Measurements from ENCODE around the gene LYAR.

LYAR gene

DNA sequence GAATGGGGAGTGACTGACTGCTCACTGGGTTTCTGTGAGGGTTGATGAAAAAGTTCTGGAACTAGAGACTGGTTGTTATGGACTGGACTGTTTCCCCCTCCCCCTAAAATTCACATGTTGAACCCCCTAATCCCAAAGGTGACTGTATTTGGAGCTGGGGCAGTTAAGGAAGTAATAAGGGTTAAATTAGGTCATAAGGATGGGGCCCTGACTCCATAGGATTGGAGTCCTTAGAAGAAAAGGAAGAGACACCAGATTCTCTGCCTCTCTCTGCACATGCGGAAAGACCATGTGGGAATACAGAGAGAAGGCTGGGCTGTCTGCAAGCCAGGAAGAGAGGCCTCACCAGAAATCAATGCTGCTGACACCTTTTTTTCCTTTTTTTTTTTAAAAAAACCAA is 38.3 kb upstream of the LYAR start:
- Histone ChIP-seq H3F3A (ENCODE audit: insufficient read depth, low read length) (no peaks in the 10 kb centered on the region), H3K9ac (ENCODE audit: low read length) (no peak overlapping the region), H4K20me1 (ENCODE audit: insufficient read depth, low read length) (no peaks in the 10 kb centered on the region), H3K27me3 (ENCODE audit: insufficient read depth, low read length) (no peaks in the 10 kb centered on the region), H3K4me3 (ENCODE audit: low read depth, low read length, poor library complexity, severe bottlenecking) (no peak overlapping the region), H3K9me2 (ENCODE audit: low read depth, low read length) (no peaks in the 10 kb centered on the region), H3K27ac (ENCODE audit: low read depth, low read length, poor library complexity, severe bottlenecking) (no peak overlapping the region), H3K9me3 (ENCODE audit: low read length) (no peaks in the 10 kb centered on the region), H3K4me1 (ENCODE audit: insufficient read depth, low read length, severe bottlenecking) (peaks cover 2% of the 10 kb centered on the region), H3K79me2 (ENCODE audit: insufficient read depth, low read length) (no peaks in the 10 kb centered on the region), H2AFZ (ENCODE audit: low read length) (no peak overlapping the region), H3K36me3 (ENCODE audit: insufficient read depth, low read length) (no peaks in the 10 kb centered on the region), H3K4me2 (ENCODE audit: low read length) (no peak overlapping the region)
- TF ChIP-seq, protein P1, sequence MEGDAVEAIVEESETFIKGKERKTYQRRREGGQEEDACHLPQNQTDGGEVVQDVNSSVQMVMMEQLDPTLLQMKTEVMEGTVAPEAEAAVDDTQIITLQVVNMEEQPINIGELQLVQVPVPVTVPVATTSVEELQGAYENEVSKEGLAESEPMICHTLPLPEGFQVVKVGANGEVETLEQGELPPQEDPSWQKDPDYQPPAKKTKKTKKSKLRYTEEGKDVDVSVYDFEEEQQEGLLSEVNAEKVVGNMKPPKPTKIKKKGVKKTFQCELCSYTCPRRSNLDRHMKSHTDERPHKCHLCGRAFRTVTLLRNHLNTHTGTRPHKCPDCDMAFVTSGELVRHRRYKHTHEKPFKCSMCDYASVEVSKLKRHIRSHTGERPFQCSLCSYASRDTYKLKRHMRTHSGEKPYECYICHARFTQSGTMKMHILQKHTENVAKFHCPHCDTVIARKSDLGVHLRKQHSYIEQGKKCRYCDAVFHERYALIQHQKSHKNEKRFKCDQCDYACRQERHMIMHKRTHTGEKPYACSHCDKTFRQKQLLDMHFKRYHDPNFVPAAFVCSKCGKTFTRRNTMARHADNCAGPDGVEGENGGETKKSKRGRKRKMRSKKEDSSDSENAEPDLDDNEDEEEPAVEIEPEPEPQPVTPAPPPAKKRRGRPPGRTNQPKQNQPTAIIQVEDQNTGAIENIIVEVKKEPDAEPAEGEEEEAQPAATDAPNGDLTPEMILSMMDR (IDR thresholded peaks at IDR 0.05; ENCODE audit: low read length) = no peak
- TF ChIP-seq EZH2 (IDR thresholded peaks at IDR 0.05; ENCODE audit: borderline replicate concordance, low read length) = no peak

- Histone ChIP-seq H2AFZ (ENCODE audit: low read length) (no peak overlapping the region), H3K27ac (ENCODE audit: low read depth, low read length, poor library complexity, severe bottlenecking) (no peak overlapping the region), H3K9ac (ENCODE audit: low read length) (no peak overlapping the region), H4K20me1 (ENCODE audit: insufficient read depth, low read length) (no peaks in the 10 kb centered on the region), H3K9me2 (ENCODE audit: low read depth, low read length) (no peaks in the 10 kb centered on the region), H3K27me3 (ENCODE audit: insufficient read depth, low read length) (no peaks in the 10 kb centered on the region), H3K4me1 (ENCODE audit: insufficient read depth, low read length, severe bottlenecking) (no peaks in the 10 kb centered on the region), H3F3A (ENCODE audit: insufficient read depth, low read length) (no peaks in the 10 kb centered on the region), H3K4me2 (ENCODE audit: low read length) (no peak overlapping the region), H3K79me2 (ENCODE audit: insufficient read depth, low read length) (no peaks in the 10 kb centered on the region), H3K4me3 (ENCODE audit: low read depth, low read length, poor library complexity, severe bottlenecking) (no peak overlapping the region), H3K36me3 (ENCODE audit: insufficient read depth, low read length) (no peaks in the 10 kb centered on the region), H3K9me3 (ENCODE audit: low read length) (no peaks in the 10 kb centered on the region)
- no peak for TF ChIP-seq EZH2 (IDR thresholded peaks at IDR 0.05; ENCODE audit: borderline replicate concordance, low read length)
- TF ChIP-seq, protein P1 (IDR thresholded peaks at IDR 0.05; ENCODE audit: low read length) = peak; percentile 23
These were observed 37.7 kb upstream of the LYAR start for GRCh38 chr4:4327652-4328121.

GRCh38 chr4:4326166-4326565 is 36.2 kb upstream of the LYAR start:
- Histone ChIP-seq H3K9me2 (ENCODE audit: low read depth, low read length) (no peaks in the 10 kb centered on the region), H3K27me3 (ENCODE audit: insufficient read depth, low read length) (no peaks in the 10 kb centered on the region), H3K36me3 (ENCODE audit: insufficient read depth, low read length) (0 out of 2 replicates have a peak, but pooled peaks cover 2% of the 10 kb centered on the region), H3K9me3 (ENCODE audit: low read length) (no peaks in the 10 kb centered on the region), H3K9ac (ENCODE audit: low read length) (no peak overlapping the region), H3F3A (ENCODE audit: insufficient read depth, low read length) (no peaks in the 10 kb centered on the region), H3K4me1 (ENCODE audit: insufficient read depth, low read length, severe bottlenecking) (no peaks in the 10 kb centered on the region), H3K4me3 (ENCODE audit: low read depth, low read length, poor library complexity, severe bottlenecking) (no peak overlapping the region), H2AFZ (ENCODE audit: low read length) (no peak overlapping the region), H3K27ac (ENCODE audit: low read depth, low read length, poor library complexity, severe bottlenecking) (no peak overlapping the region), H3K79me2 (ENCODE audit: insufficient read depth, low read length) (no peaks in the 10 kb centered on the region), H3K4me2 (ENCODE audit: low read length) (no peak overlapping the region), H4K20me1 (ENCODE audit: insufficient read depth, low read length) (no peaks in the 10 kb centered on the region)
- TF ChIP-seq EZH2 (IDR thresholded peaks at IDR 0.05; ENCODE audit: borderline replicate concordance, low read length) = no peak

DNA sequence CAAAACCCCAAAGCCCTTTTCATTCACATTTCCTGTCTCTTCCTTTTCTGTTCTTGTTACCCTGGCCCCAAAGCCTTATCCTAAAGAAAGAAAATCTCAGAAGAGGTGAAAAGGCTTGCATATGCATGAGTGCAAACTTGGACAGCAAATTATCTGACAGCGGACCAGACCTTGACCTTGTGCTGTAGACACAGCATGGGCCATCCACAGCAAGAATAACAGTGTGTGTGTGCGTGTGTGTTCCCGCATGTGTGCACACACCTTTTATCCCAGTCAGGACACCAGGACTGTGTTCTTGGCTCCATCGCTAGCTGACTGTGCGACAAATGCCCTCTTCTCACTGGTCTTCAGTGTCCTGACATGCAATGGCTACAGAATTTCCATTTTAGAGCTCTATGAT is 35.4 kb upstream of the LYAR start:
- H3K9me3 ChIP-seq (ENCODE audit: low read length) = no peaks in the 10 kb centered on the region
- H3K27me3 ChIP-seq (ENCODE audit: insufficient read depth, low read length) = no peaks in the 10 kb centered on the region
- H4K20me1 ChIP-seq (ENCODE audit: insufficient read depth, low read length) = no peaks in the 10 kb centered on the region
- peaks cover 9% of the 10 kb centered on the region; the same call in 1 of the 2 replicates for H3K36me3 ChIP-seq (ENCODE audit: insufficient read depth, low read length)
- no peak overlapping the region for H3K9ac ChIP-seq (ENCODE audit: low read length)
- no peaks in the 10 kb centered on the region for H3K79me2 ChIP-seq (ENCODE audit: insufficient read depth, low read length)
- H2AFZ ChIP-seq (ENCODE audit: low read length) = no peak overlapping the region
- H3K4me2 ChIP-seq (ENCODE audit: low read length) = no peak overlapping the region
- H3K9me2 ChIP-seq (ENCODE audit: low read depth, low read length) = no peaks in the 10 kb centered on the region
- TF ChIP-seq EZH2 (IDR thresholded peaks at IDR 0.05; ENCODE audit: borderline replicate concordance, low read length) = no peak
- TF ChIP-seq, protein P1 (IDR thresholded peaks at IDR 0.05; ENCODE audit: low read length) = no peak
- H3K4me1 ChIP-seq (ENCODE audit: insufficient read depth, low read length, severe bottlenecking) = no peaks in the 10 kb centered on the region
- no peak overlapping the region for H3K4me3 ChIP-seq (ENCODE audit: low read depth, low read length, poor library complexity, severe bottlenecking)
- no peaks in the 10 kb centered on the region for H3F3A ChIP-seq (ENCODE audit: insufficient read depth, low read length)
- H3K27ac ChIP-seq (ENCODE audit: low read depth, low read length, poor library complexity, severe bottlenecking) = no peak overlapping the region

Measured in OCI-LY1 (cell line).